Glomerular endothelial cell (primary cell): ENCODE measurements around the gene SP140L. TPM values are rescaled to one million over a fixed set of nuclear protein-coding genes. Genes with fewer than 3 reads are reported as not detected.
A peak's percentile ranks its signal among the peaks of the same experiment; 100 is the strongest.
"Not testable (repeated sequence)": the region's sequence is repeated elsewhere in the genome, so short reads cannot be mapped to it uniquely, and the experiment has no call there.

Experiments
- DNase-seq: peaks from one replicate; pipeline ENCODE4 v3.0.0-alpha.2; 2011; ENCODE audit warnings: low read depth, low spot score; ENCODE audit errors: extremely low read depth
- total RNA-seq: library from RNA; depleted of rRNA; stranded (reverse); fragments of >200 nt; gene quantifications from 2 replicates; pipeline ENCODE4 v1.2.3, GENCODE V29; 2015

SP140L gene
- total RNA-seq, 1 donor from 2014 or later: 34.2 TPM

- DNase-seq: no peak
Measured at GRCh38 chr2:230362030-230362691, 35.2 kb downstream of the SP140L start.

DNA sequence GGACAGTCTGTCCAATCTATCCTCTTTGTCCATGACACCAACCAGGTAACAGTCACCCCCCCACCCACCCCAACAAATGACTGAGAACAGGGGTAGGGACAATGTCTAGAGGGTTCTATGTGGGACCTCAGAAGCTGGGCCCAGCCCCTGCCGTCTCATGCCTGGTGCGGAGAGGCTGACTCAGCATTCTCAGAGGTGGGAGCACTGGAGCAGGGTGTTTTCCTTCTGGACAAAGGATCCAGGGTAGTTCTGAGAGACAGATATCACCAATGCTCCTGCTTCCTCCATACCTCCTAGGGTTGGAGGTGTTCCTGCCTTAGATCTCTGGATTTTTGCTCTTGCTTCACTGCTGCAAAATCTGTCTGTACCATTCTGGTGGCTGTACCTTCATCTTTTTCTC, 55.1 kb downstream of the SP140L start:
- no peak for DNase-seq

DNA sequence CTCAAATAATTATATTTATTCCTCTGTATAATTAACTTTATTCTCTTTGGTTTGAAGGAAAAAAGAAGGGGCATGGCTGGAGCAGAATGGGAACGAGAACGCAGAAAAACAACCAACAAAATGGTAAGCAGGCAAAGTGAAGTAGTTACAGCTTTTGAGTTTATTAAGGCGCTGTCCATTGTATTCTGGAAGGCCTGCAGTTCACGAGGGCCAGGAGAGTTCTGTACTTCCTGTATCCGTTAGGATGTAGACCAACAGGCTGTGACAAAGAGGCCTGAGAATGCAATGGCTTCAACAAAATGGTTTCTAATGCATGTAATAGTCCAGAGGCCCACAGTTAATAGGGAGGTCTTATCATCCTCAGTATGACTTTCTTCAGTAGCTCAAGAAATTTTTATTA, 56.5 kb downstream of the SP140L start:
- no peak for DNase-seq

DNA sequence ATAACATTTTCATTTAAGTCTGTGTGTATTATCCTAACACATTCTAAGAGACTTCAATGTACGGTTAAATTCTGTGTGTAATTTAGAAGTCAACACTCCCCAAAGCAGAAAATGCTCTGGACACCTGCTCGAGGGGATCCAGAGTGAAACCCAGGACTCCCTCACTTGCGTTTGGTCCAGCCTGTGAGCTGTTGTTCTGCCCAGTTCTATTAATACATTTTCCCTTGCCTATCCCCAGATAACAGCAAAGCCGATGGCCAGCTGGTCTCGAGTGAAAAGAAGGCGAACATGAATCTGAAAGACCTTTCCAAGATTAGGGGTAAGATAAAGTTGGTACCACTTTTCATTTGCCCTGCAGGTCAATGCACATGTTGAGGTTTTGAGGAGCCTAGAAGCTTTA, 58.0 kb downstream of the SP140L start:
- DNase-seq: no peak

GRCh38 chr2:230394301-230394700, 67.3 kb downstream of the SP140L start:
- DNase-seq: no peak

DNA sequence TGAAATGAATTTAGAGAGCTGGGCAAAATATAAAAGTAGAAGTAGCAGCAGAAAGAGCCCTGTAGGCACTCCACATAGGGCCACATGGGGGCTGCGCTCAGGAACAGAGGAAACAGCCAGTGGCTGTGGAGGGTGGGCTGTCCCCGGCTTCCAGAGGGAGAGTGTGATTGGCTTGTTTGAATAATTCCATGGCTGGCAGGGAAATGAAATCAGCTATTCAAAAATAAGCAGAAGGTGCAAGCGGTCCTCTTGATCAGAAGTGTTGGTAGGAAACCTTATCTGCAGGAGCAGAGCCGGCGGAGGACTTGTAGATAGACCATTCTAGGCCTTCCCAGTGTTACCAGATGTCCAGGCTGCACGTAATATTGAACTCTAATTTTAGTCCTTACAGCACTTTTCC, 71.7 kb downstream of the SP140L start:
- not testable (repeated sequence) for DNase-seq

DNA sequence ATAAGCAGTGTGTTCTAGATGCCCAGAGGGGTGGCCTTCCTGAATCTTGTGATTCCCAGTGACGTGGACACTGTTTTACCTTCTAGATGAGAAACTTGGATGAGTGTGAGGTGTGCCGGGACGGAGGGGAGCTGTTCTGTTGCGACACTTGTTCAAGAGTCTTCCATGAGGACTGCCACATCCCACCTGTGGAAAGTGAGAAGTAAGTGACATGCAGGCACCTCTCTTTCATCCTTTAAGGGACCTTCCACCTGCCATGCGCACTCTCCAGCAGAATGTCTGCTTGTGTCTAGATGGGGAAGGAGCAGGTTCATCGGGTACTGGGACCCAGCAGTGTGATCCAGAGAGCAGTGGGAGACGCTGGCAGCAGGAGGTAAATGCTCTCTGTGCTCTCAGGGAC, 73.0 kb downstream of the SP140L start:
- DNase-seq: no peak

DNA sequence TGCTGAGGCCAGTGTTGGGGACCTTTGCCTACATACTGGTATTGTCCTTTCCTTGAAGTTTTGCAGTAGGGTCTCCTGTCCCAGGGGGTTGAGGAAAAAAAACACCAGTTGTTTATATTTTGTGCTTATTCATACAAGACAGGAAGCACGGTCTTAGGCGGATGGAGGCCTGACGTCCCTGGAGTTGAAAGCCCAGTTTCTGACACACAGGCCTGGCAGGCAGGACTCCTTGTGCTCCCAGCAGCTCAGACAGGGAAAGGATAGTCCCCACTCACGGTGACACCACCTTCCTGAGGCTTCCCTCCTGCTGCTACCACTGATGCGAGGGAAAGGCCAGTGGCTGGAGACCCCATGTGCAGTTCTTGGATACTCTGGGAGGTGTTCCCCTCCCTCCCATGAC, 73.5 kb downstream of the SP140L start:
- DNase-seq: no peak

- DNase-seq: not testable (repeated sequence)
Measured at GRCh38 chr2:230401026-230401425, 74.0 kb downstream of the SP140L start.

- DNase-seq: no peak
Measured at GRCh38 chr2:230403746-230404145, 76.8 kb downstream of the SP140L start.

- DNase-seq: no peak
Measured at GRCh38 chr2:230405824-230406223, 78.8 kb downstream of the SP140L start.

DNA sequence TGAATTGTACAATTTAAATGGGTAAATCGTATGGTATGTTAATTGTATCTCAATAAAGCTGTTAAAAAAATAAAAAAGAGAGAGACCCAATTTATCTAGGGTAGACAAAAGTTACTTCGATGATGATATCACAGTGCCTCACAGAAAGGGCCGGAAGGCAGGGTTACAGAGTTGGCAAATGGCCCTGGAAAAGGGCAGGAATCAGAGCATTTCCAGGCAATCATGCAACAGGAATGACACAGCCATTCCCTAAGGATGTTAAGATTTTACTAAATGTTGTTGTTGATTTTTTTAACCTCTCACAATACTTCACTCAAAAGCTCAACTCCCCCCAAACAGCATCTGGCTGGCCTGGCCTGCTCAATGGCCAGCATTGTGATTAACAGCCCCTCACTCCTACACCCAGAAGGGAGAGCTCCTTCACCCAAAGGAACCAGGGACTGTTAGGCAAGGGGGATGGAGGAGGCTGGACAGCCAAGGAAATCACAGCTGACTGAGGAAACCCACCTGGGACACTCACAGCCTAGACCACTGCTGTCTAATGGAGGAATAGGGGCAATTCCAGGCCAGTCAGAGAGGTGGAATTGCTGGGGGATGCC, 81.3 kb downstream of the SP140L start:
- DNase-seq: peak; percentile 81

DNA sequence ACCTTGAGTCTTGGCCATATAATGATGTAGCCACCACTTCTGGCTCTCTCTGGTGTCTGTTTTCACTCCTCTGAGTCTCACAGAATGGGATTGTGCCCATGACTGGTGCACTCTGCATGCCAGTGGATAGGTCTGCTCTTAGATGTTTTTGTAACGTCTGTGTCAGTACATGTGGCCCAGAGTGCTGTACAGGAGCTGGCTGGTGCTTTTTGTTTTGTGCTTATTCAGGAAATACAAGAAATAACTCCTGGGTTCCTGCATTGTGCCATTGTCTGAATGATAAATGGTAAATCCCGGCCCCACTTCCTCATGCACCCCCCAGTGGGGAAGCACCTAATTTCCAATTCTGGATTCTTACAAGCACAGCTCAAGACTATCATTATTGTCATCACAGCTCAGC, 82.3 kb downstream of the SP140L start:
- DNase-seq: not testable (repeated sequence)

DNA sequence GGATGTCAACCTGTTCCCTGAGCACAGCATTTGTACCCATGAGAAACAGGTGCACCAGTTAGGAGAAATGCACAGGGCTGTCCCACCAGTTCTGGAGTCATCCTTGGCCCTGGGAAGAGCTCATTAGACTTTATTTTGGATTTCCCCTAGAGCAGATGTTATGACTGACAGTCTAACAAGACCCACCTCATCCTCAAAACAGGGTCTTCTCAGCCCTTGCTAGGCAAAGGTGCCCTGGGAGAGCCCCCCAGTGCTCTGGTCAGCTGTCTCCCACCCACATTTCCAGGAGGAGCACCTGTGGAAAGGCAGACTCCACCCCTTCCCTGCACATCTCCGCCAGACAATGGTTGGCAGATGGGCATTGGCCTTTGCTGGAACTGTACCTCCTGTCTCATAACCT, 83.3 kb downstream of the SP140L start:
- DNase-seq: no peak

GRCh38 chr2:230410861-230411569, 84.0 kb downstream of the SP140L start:
- no peak for DNase-seq

- DNase-seq: no peak
Measured at GRCh38 chr2:230411570-230412370, 84.8 kb downstream of the SP140L start.

- no peak for DNase-seq
Measured at GRCh38 chr2:230412371-230412711, 85.3 kb downstream of the SP140L start.

- no peak for DNase-seq
Measured at GRCh38 chr2:230412846-230413245, 85.9 kb downstream of the SP140L start.

GRCh38 chr2:230413479-230413878, 86.5 kb downstream of the SP140L start:
- no peak for DNase-seq

DNA sequence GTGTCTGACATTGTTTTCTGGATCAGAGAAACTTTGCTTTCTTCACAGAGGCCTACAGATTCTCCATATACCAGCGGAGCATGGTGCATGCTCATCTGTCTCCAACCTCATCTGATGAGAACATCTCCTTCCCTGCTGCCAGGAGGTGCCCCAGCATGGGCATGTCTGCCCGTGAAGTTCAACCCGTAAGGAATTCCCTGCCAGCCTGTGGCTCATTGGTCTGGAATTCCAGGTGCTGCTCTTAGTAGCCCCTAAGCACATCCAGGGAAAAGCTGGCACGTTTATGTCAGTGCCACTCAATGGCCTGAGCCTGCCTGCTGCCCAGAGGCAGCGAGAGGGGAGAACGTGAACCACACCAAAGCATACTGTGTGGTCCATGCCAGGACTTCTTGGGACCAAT, 87.3 kb downstream of the SP140L start:
- no peak for DNase-seq

DNA sequence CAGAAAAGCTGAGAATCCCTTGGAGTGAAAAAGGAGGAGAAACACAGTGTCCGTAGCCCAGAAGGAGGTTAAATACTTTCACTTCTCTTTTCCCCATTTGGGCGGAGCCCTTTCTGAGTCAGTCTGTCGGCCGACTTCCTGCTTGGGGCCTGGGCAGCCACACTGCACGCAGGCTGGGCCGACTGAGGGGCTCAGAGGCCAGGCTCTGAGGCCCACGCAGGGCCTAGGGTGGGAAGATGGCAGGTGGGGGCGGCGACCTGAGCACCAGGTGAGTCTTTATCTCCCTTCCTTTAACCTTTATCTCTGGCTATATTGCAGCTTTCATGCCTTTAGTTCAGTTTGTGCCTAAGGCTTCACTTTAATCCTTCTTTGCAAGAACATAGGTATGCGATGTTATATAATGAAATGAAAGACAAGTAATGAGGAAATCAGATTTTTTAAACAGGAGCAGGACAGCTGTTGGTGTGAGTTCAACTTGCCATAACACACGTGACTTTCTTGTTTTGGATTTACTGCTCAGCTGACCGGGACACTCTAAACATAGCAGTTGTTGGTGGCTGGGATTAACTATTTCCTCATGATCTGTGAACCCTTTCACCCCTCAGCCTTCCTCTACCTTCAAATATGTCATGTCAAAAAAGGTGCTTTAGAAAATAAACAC, 89.2 kb downstream of the SP140L start, which contains the start of gene SP100:
Gene SP100, plus strand, starts transcription at position 141 of the 661 bp plus-strand sequence. Its CDS starts 96 bp downstream, at position 237.
- DNase-seq: no peak
